ENCODE results near the gene FAM110C.

DNA sequence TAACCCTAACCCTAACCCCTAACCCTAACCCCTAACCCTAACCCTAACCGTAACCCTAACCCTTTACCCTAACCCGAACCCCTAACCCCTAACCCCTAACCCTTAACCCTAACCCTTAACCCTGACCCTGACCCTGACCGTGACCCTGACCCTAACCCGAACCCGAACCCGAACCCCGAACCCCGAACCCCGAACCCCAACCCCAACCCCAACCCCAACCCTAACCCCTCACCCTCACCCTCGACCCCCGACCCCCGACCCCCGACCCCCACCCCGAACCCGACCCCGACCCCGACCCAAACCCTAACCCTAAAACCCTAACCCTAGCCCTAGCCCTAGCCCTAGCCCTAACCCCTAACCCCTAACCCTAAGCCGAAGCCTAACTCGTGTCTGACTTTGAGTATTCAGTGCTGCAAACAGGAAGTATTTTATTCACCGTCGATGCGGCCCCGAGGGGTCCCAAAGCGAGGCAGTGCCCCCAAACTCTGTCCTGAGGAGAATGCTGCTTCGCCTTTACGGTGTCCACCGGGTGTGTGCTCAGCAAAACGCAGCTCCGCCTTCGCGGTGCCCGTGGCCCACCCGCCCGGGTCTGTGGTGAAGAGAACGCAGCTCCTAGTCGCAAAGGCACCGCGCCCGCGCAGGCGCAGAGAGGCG, 36.0 kb downstream of the FAM110C start:
- TF ChIP-seq EZH2 (IDR thresholded peaks at IDR 0.05; ENCODE audit: borderline replicate concordance) = no peak
- TF ChIP-seq, protein P1, sequence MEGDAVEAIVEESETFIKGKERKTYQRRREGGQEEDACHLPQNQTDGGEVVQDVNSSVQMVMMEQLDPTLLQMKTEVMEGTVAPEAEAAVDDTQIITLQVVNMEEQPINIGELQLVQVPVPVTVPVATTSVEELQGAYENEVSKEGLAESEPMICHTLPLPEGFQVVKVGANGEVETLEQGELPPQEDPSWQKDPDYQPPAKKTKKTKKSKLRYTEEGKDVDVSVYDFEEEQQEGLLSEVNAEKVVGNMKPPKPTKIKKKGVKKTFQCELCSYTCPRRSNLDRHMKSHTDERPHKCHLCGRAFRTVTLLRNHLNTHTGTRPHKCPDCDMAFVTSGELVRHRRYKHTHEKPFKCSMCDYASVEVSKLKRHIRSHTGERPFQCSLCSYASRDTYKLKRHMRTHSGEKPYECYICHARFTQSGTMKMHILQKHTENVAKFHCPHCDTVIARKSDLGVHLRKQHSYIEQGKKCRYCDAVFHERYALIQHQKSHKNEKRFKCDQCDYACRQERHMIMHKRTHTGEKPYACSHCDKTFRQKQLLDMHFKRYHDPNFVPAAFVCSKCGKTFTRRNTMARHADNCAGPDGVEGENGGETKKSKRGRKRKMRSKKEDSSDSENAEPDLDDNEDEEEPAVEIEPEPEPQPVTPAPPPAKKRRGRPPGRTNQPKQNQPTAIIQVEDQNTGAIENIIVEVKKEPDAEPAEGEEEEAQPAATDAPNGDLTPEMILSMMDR (IDR thresholded peaks at IDR 0.05; ENCODE audit: poor library complexity) = no peak
